KMS-11 (cell line): ENCODE measurements around the gene SLC51A.

Experiments used
- H2AFZ ChIP-seq: fragments of 200-600 bp; sonication (generic); 2 replicates; pipeline ENCODE4 v1.6.1; 2016; ENCODE audit warnings: antibody characterized with exemption, mixed run types, low read depth
- H3K27ac ChIP-seq: fragments of 200-600 bp; sonication (generic); 2 replicates; pipeline ENCODE4 v1.6.1; 2016; ENCODE audit warnings: mild to moderate bottlenecking, mixed run types
- H3K27me3 ChIP-seq: fragments of 200-600 bp; sonication (generic); 2 replicates; pipeline ENCODE4 v1.6.1; 2017; ENCODE audit warnings: mild to moderate bottlenecking, low read depth, mixed run types, moderate library complexity; ENCODE audit not compliant: insufficient read depth
- H3K36me3 ChIP-seq: fragments of 200-600 bp; sonication (generic); 2 replicates; pipeline ENCODE4 v1.6.1; 2017; ENCODE audit warnings: mild to moderate bottlenecking, mixed run types; ENCODE audit not compliant: insufficient read depth
- H3K4me1 ChIP-seq: fragments of 200-600 bp; sonication (generic); 2 replicates; pipeline ENCODE4 v1.6.1; 2016; ENCODE audit warnings: mild to moderate bottlenecking, low read depth, mixed run types; ENCODE audit not compliant: poor library complexity, severe bottlenecking
- H3K4me2 ChIP-seq: fragments of 200-600 bp; sonication (generic); 2 replicates; pipeline ENCODE4 v1.7.0; 2016; ENCODE audit warnings: mild to moderate bottlenecking, mixed run types
- H3K4me3 ChIP-seq: fragments of 200-600 bp; sonication (generic); IDR thresholded peaks from 2 replicates; pipeline ENCODE4 v1.6.1; 2017; ENCODE audit warnings: low read depth, low read length, mixed read lengths; ENCODE audit not compliant: insufficient read depth
- H3K79me2 ChIP-seq: fragments of 200-600 bp; sonication (generic); 2 replicates; pipeline ENCODE4 v1.6.1; 2016; ENCODE audit warnings: low read depth, mixed run types; ENCODE audit not compliant: insufficient read depth
- H3K9ac ChIP-seq: fragments of 200-600 bp; sonication (generic); 2 replicates; pipeline ENCODE4 v1.6.1; 2016; ENCODE audit warnings: mild to moderate bottlenecking, mixed run types
- H4K20me1 ChIP-seq: fragments of 200-600 bp; sonication (generic); 2 replicates; pipeline ENCODE4 v1.6.1; 2016; ENCODE audit warnings: mild to moderate bottlenecking, mixed run types; ENCODE audit not compliant: insufficient read depth
- TF ChIP-seq, protein P1 (sequence below): fragments of 200-600 bp; sonication (generic); conservative IDR thresholded peaks from 2 replicates; pipeline ENCODE4 v1.6.1; 2017; ENCODE audit warnings: low read depth, mild to moderate bottlenecking, antibody characterized with exemption, low read length, moderate library complexity, mixed read lengths

The SLC51A gene

DNA sequence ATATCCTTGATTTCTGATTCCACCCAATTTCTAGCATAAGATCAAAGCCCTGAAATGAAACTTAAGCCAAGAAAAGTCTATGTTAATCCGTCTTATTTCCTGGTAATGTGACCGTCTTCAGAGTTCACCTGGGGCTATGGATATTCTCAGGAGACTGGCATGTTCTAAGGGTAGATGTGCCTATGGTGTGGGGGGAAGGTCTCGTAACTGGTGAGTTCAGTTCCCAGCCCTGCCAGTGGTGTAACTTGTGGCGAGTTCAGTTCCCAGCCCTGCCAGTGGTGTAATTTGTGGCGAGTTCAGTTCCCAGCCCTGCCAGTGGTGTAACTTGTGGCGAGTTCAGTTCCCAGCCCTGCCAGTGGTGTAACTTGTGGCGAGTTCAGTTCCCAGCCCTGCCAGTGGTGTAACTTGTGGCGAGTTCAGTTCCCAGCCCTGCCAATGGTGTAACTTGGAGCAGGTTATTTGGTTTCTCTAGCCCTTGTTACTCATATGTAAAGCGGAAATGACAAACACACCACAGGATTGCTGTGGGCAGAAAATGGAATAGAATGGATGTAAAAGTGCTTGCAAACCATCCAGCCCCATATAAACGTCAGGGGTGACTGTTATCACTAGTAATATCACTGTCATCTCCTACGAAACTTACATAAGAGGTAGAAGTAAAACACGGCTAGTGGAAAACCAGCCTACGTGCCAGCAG, 30.4 kb downstream of the SLC51A start:
- Histone ChIP-seq H3K27me3 (no peaks in the 10 kb centered on the region), H3K4me1 (no peaks in the 10 kb centered on the region), H3K4me2 (no peak overlapping the region), H3K27ac (no peak overlapping the region), H3K79me2 (no peaks in the 10 kb centered on the region), H3K9ac (no peak overlapping the region), H2AFZ (no peak overlapping the region), H3K4me3 (no peak overlapping the region), H3K36me3 (no peaks in the 10 kb centered on the region), H4K20me1 (no peaks in the 10 kb centered on the region)
- TF ChIP-seq, protein P1, sequence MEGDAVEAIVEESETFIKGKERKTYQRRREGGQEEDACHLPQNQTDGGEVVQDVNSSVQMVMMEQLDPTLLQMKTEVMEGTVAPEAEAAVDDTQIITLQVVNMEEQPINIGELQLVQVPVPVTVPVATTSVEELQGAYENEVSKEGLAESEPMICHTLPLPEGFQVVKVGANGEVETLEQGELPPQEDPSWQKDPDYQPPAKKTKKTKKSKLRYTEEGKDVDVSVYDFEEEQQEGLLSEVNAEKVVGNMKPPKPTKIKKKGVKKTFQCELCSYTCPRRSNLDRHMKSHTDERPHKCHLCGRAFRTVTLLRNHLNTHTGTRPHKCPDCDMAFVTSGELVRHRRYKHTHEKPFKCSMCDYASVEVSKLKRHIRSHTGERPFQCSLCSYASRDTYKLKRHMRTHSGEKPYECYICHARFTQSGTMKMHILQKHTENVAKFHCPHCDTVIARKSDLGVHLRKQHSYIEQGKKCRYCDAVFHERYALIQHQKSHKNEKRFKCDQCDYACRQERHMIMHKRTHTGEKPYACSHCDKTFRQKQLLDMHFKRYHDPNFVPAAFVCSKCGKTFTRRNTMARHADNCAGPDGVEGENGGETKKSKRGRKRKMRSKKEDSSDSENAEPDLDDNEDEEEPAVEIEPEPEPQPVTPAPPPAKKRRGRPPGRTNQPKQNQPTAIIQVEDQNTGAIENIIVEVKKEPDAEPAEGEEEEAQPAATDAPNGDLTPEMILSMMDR = no peak

DNA sequence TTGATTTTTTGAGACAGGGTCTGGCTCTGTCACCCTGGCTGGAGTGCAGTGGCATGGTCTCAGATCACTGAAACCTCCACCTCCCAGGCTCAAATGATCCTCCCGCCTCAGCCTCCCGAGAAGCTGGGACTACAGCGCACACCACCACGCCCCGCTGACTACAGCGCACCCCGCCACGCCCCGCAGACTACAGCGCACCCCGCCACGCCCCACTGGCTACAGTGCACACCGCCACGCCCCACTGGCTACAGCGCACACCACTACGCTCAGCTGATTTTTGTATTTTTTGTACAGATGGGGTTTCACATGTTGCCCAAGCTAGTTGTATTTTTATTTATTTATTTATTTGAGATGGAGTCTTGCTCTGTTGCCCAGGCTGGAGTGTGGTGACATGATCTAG, 35.6 kb downstream of the SLC51A start:
- TF ChIP-seq, protein P1 = no peak
- no peaks in the 10 kb centered on the region for H3K27me3 ChIP-seq
- H3K9ac ChIP-seq = no peak overlapping the region
- no peak overlapping the region for H3K4me2 ChIP-seq
- no peak overlapping the region for H3K27ac ChIP-seq
- no peaks in the 10 kb centered on the region for H4K20me1 ChIP-seq
- H2AFZ ChIP-seq = no peak overlapping the region
- H3K4me1 ChIP-seq = no peaks in the 10 kb centered on the region
- H3K36me3 ChIP-seq = no peaks in the 10 kb centered on the region
- no peaks in the 10 kb centered on the region for H3K79me2 ChIP-seq
- H3K4me3 ChIP-seq = no peak overlapping the region

DNA sequence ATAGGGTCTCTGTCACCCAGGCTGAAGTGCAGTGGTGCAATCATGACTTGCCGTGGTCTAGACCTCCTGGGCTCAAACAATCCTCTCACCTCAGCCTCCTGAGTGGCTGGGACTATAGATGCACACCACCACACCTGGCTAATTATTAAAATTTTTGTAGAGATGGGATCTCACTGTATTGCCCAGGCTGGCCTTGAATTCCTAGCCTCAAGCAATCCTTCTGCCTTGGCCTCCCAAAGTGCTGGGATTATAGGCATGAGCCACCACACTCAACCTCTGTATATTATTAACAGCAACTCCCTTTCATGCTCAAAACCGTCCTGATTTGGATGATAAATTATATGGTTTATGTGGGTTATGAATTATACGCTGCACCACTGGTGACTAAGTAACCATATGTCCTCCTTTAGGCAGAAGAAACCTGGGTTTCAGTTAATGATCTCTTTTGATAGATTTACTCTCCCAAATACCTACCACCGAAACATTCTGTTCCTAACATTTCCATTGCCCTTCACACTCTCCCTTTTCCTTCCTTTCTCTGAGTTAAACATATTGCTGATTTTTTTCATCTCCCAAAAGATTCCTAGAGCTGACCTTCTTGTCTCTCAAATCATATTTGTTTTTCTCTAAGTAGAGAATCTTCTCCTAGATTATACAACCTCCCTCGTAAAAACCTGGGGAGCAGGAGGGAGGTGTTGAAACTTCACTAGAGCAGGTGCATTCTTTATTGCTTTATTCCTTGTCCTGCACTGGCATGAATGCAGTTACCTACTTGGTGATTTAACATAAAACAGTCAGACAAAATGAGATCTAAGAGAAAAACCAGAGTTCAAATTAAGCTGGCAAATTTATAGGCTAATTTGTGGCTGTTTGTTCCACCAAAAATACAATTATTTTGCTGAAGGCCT, 38.3 kb downstream of the SLC51A start:
- H3K27ac ChIP-seq = no peak overlapping the region
- H3K4me1 ChIP-seq = no peaks in the 10 kb centered on the region

DNA sequence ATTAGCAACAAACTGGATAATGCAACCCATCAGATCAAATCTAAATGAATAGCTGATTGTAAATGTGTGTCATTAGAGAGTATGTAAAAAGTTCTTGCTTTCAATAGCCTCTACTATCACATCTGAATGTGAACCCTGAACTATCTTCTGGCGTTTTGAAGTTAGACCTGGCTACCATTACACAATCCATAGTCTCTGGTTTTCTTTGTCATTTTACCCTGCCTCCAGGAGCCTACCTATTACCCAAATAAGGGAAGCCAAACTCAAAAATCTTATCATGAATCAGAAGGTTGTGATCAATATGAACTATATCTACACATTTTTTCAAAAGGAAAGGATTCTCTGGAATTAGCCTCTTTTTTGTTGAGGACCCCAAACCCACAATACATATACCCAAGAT, 39.4 kb downstream of the SLC51A start:
- no peaks in the 10 kb centered on the region for H4K20me1 ChIP-seq
- H3K9ac ChIP-seq = no peak overlapping the region
- no peaks in the 10 kb centered on the region for H3K36me3 ChIP-seq
- no peaks in the 10 kb centered on the region for H3K4me1 ChIP-seq
- TF ChIP-seq, protein P1 = no peak
- H3K27me3 ChIP-seq = no peaks in the 10 kb centered on the region
- no peak overlapping the region for H3K27ac ChIP-seq
- no peak overlapping the region for H2AFZ ChIP-seq
- H3K4me2 ChIP-seq = no peak overlapping the region
- no peaks in the 10 kb centered on the region for H3K79me2 ChIP-seq
- no peak overlapping the region for H3K4me3 ChIP-seq

More for the DNA sequence above, 38.3 kb downstream of the SLC51A start:
- H3K79me2 ChIP-seq = no peaks in the 10 kb centered on the region
- H3K4me2 ChIP-seq = no peak overlapping the region
- H2AFZ ChIP-seq = no peak overlapping the region
- H3K4me3 ChIP-seq = no peak overlapping the region
- no peak overlapping the region for H3K9ac ChIP-seq
- no peaks in the 10 kb centered on the region for H4K20me1 ChIP-seq
- no peaks in the 10 kb centered on the region for H3K36me3 ChIP-seq
- no peaks in the 10 kb centered on the region for H3K27me3 ChIP-seq
- TF ChIP-seq, protein P1 = no peak
